Right kidney (tissue), 1 donor: ENCODE results near the gene ANO1.
A peak's percentile ranks its signal among the peaks of the same experiment; 100 is the strongest.
"Not testable (repeated sequence)": the region's sequence is repeated elsewhere in the genome, so short reads cannot be mapped to it uniquely, and the experiment has no call there.

Source experiments
- DNase-seq: peaks from one replicate; pipeline ENCODE4 v3.0.0-alpha.2; 2016

The ANO1 gene

DNA sequence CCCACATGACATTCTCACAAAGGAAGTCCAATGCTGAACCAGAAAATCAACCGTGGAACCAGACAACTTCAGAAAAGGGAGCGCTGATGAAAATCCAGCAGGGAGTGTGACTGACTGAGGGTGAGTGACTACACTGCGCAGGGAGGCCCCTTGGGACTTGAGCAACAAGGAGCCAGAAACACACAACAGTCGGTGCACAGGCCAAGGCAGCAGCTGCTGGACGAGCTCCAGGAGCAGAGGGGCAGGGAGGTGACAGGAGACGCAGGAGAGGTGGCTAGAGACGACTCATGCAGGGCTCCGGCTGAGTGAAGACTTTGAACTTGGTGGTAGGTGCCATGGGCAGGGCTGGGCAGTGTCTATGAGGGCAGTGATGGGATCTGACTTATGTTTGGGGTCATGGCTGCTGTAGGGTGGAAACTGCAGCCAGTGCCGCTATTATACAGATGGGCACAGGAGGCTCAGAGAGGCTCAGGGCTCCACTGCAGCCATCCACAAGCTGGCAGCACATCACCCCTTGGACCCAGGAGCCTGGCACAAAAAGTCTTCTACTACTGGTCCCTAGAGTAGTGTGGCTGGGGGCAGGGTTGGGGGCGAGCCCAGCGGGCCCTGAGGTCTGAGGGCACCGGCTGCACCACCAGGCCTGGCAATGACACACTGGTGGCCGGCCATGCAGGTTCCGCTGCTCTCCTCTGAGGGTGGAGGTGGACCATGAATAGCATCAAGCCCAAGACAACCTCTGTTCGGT is 114.7 kb downstream of the ANO1 start:
- no peak for DNase-seq

DNA sequence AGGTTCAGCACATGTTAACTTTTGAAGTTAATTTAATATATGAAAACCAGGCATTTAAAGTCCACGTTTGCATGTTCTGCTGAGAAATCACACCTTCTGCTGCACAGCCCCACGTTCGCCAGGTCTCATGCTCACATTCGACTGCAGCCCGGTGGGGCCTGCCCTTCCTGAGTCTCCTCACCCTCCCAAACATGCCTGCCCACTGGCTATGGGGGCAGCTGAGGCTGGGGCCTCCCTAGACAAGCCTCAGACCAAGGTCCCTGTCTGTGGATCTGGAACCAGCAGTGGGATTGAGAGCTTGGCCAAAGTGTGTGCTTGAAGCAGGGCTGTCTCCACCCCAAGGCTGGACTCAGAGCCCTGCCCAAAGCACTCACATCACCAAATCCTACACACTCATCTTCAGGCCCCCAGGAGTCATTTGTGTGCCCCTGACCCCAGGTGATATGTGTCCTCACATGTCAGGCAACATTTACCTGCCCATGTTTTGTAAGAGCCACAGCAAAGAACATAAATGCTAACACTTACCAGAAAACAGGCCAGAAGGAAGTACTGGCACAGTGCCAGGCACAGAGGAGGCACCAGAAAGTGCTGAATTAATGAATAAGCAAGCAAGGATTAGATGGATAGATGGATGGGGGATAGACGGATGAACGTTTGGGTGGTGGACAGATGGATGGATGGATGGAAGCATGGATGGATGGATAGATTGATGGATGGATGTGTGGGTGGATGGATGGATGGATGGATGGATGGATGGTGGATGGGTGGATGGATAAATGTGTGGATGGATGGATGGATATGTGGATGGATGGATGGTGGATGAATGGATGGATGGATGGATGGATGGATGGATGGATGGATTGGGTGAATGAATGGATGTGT is 115.5 kb downstream of the ANO1 start:
- no peak for DNase-seq

DNA sequence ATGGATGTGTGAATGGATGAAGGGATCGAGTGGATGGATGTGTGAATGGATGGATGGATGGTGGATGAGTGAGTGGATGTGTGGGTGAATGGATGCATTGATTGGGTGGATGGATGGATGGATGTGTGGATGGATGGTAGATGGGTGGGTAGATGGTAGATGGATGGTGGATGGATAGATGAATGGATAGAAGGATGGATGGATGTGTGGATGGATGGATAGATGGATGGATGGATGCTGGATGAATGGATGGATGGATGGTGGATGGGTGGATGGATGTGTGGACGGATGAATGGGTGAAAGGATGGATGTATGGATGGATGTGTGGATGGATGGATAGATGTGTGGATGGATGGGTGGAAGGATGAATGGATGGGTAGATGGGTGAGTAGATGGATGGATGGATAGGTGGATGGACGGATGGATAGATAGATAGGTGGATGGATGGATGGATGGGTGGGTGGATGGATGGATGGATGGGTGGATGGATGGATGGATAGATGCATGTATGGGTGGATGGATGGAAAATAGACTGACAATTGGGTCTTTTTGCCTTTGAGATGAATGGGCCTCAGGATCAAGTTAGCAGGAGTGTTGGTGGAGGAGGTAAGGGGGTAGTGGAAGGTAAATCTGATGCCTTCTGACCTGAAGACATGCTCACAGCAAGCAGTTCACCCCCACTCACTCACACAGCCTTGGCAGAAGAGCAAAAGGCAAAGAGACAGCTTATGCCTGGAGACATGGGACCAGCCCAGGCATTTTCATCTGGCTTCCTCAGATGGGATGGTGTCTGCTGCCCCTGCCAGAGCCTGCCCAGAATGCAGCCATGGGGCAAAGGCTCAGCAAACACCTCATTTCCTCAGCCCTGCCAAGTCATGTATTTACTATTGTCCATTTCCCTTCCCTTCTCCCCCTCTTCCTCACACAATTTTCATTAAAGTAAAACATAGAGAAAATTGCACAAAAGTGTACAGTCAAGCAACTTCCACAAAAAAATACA is 117.0 kb downstream of the ANO1 start:
- DNase-seq: no peak

DNA sequence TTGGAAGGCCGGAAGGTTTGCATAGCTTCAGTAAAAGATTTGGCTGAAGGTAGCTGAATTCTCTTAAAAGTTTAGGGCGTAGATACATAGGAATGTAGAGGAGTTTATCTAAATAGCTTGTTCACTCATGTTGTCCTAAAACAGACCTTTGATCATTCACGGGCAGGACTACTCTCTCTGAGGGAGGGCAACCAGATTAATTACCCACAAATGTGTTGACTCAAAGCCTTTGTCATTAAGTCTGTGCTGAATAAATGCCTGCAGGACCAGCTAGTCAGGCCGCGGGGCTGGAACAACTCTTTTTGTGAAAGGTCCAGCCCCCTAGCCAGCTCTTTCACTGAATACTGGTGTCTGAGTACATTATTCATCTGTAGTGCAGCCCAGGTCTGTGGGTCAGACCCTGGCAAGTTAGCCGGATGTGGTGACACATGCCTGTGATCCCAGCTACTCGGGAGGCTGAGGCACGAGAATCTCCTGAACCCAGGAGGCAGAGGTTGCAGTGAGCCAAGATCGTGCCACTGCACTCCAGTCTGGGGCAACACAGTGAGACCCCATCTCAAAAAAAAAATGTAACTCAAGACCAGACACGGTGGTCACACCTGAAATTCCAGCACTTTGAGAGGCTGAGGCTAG is 122.2 kb downstream of the ANO1 start:
- no peak for DNase-seq

DNA sequence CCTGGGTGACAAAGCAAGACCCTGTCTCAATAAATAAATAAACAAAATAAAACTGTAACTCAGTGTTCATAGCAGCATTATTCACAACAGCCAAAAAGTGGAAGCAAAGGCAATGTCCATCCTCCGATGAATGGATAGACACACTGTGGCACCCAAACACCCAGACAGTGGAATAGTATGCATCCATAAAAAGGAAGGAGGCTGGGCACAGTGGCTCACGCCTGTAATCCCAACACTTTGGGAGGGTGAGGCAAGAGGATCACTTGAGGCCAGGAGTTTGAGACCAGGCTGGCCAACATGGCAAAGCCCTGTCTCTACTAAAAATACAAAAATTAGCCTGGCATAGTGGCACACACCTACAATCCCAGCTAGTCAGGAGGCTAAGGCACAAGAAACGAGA is 122.9 kb downstream of the ANO1 start:
- DNase-seq: not testable (repeated sequence)

DNA sequence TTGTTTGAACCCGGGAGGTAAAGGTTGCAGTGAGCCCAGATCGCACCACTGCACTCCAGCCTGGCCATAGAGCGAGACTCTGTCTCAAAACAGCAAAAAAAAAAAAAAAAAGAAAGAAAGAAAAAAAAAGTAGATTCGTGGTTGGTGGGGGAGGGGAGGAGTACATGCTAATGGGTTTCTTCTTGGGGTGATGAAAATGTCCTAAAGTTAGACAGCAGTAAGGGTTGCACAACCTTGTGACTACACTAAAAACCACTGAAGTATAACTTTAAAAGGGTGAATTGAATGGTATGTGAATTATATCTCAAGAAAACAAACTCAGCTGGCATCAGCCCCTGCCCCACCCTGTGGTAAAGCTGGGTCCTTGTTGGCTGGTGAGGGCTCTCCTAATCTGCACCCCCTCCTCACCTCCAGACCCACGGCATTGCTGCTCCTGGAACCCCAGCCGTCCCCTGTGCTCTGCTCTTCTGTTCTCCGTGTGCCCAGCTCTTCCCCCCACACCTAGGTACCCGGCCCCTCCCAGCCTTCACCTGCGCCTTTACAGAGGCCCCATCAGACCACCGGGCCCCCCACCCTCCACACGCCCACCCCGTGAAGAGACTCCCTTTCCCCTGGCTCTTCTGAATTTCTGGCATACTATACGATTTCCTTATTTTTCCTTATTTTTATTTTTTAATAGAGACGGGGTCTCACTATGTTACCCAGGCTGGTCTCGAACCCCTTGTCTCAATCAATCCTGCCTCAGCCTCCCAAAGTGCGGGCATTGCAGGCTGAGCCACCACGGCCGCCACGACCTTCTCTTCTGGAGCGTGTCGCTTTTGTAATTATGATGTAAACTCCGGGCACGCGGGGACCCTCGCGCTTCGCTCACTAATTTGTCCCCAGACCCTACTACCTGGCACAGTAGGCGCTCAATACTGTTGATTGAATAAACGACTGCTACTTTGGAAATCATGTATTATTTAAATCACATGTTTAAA is 124.1 kb downstream of the ANO1 start:
- no peak for DNase-seq

DNA sequence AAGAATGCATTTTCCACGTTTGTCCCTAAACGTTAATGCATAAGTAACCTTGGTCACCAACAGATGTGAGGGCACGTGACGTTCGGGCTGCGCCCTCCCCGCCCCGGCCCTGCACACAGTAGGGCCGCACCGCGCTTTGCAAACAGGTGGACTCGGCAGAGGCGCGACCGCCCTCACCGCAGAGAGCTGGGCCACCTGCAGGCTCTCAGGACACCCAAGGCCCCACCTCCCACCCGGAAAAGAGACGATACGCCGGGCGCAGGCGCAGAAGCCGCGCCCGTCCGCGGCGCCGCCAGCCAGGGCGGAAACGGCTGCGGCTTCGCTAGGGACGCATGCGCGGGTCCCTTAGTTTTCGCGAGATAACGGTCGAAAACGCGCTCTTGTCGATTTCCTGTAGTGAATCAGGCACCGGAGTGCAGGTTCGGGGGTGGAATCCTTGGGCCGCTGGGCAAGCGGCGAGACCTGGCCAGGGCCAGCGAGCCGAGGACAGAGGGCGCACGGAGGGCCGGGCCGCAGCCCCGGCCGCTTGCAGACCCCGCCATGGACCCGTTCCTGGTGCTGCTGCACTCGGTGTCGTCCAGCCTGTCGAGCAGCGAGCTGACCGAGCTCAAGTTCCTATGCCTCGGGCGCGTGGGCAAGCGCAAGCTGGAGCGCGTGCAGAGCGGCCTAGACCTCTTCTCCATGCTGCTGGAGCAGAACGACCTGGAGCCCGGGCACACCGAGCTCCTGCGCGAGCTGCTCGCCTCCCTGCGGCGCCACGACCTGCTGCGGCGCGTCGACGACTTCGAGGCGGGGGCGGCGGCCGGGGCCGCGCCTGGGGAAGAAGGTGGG is 125.0 kb downstream of the ANO1 start, which contains the start of gene FADD:
Gene FADD (plus strand): TSS at position 377 of the 831 bp plus-strand sequence. CDS start 164 bp downstream, at position 541.
- peak; percentile 95 for DNase-seq

DNA sequence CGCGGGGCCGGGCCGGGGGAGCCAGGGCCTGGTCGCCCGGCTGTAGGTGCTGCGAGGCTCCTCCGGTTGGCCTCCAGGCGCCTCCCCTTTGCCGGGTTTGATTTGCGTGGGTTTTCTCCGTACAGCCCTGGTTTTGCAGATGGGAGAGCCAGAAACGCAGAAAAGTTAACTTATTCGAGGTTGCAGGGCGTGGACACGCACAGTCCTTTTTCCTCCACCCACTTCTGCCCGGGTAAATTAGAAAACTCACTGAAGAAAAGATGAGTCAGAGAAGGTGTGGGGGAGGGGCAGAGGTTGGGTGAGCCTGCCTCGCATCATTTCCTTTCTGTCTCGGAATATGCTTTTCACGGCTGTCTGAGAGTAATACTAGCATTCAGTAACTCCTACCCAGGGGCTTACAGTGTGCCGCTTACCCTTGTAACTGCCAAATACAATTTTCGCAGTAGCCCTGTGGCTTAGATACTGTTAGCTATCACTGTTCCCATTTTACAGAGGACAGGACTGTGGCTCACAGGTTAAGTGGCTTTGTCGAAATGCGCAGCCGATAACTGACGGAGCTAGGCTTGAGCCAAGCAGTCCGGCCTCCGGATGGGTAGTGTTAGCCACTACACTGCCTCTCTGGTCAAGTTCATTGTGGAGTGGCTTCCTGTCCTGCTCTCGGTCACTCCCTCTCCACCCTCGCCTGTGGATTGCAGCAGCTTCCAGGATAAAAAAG is 125.8 kb downstream of the ANO1 start:
- peak; percentile 52 for DNase-seq

DNA sequence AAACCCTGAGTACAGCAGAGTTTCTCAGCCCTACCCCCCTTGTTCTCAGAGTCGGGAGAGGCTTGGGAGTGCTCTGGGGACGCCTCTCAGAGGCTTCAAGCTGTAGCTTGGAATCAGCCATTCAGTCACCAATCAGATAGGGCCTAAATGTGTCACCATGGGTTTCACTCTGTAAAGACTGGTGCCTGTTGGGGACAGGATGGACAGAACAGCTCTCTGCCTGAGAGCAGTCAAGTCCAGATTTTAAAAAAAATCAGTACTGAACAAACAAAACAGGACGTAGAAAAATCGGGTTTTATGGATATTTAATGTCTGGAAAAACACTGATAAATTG is 126.3 kb downstream of the ANO1 start:
- DNase-seq: no peak

DNA sequence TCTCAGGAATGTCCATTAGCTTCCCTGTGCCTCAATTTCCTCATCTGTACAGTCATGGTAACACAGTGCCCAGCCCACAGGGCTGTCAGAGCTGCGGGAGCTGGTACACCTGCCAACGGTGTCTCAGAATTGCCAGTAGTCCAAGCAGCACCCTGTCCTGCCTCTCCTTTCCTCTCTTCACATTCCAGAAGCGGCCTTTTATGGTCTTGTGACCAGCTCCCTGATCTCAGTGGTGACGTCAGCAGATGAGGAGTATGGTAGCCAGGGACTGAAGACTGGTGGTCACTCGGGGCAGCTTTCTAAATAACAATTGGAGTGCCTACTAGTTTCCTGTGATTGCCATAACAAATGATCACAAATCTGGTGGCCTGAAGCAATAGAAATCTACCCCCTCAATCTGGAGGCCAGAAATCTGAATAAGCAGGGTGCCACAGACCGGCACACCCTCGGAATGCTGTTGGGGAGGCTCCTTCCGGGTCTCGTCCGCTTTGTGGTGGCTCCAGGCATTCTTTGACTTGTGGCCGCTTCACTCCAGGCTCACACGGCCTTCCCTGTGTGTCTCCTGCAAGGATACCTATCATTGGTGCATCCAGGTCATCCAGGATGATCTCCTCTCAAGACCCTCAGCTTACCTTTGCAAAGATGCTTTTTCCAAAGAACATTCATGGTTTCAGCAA is 127.1 kb downstream of the ANO1 start:
- no peak for DNase-seq

DNA sequence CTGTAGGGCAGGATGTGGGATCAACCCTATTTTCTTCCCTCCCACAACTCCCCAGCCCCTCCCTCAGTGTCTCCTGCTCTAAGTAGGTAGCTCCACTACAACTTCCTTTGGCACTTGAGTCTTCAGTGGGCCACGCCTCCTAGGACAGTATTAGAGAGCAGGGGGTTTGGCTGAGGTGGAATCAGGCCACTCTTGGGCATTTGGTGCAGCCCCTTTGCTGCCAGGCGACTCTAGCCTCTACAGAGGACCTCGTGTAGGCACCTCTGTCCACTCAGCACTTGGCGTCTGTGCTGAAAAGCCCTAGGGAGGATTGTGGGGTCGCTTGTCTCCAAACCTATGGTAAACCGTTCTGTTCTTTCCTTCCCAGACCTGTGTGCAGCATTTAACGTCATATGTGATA is 127.6 kb downstream of the ANO1 start:
- no peak for DNase-seq

DNA sequence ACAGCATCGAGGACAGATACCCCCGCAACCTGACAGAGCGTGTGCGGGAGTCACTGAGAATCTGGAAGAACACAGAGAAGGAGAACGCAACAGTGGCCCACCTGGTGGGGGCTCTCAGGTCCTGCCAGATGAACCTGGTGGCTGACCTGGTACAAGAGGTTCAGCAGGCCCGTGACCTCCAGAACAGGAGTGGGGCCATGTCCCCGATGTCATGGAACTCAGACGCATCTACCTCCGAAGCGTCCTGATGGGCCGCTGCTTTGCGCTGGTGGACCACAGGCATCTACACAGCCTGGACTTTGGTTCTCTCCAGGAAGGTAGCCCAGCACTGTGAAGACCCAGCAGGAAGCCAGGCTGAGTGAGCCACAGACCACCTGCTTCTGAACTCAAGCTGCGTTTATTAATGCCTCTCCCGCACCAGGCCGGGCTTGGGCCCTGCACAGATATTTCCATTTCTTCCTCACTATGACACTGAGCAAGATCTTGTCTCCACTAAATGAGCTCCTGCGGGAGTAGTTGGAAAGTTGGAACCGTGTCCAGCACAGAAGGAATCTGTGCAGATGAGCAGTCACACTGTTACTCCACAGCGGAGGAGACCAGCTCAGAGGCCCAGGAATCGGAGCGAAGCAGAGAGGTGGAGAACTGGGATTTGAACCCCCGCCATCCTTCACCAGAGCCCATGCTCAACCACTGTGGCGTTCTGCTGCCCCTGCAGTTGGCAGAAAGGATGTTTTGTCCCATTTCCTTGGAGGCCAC is 128.3 kb downstream of the ANO1 start:
- DNase-seq: no peak

DNA sequence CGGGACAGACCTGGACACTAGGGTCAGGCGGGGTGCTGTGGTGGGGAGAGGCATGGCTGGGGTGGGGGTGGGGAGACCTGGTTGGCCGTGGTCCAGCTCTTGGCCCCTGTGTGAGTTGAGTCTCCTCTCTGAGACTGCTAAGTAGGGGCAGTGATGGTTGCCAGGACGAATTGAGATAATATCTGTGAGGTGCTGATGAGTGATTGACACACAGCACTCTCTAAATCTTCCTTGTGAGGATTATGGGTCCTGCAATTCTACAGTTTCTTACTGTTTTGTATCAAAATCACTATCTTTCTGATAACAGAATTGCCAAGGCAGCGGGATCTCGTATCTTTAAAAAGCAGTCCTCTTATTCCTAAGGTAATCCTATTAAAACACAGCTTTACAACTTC is 128.9 kb downstream of the ANO1 start:
- DNase-seq: no peak

DNA sequence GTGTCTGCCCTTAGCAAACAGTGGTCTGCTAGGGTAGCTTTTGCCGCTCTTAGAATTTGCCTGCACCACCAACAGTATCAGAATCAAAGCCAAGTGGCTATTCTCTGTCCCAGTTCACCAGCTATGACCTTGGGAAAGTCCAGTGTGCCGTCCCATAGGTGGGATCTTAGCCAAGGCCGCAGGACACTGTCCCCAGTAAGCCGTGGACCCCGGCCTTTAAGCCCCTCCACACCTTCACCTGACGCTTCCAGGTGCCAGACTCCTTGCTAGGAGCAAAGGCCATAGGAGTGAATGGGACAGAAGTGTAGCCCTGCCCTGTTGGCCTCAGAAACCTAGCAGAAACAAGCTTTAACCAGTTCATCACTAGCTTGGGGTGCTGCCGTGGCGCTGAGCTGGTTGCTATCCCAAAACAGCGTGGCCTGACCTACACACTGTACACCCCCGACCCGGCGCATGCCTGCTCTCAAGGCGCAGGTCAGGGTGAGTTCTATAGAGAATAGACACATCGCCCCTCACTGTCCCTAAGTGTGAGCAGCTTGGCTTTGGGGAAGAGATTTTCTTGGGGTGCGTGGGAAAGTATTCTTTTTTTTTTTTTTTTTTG is 129.5 kb downstream of the ANO1 start:
- DNase-seq: no peak

DNA sequence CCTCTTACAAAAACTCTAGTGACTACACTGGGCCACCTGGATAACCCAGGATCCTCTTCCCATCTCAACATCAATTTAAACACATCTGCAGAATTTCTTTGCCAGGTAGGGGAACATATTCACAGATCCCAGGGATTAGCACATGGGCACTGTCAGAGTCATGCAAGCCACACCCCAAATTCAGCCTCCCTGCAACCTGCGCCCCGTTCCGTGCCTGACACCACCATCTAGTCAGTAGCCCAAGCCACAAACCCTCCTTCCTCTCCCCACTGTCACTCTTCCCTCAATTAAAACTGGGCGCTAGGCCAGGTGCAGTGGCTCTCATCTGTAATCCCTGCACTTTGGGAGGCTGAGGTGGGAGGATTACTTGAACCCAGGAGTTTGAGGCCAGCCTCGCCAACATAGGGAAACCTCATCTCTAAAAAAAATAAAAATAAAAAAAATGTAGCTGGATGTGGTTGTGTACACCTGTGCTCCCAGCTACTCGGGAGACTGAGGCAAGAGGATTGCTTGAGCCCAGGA is 131.3 kb downstream of the ANO1 start:
- no peak for DNase-seq

DNA sequence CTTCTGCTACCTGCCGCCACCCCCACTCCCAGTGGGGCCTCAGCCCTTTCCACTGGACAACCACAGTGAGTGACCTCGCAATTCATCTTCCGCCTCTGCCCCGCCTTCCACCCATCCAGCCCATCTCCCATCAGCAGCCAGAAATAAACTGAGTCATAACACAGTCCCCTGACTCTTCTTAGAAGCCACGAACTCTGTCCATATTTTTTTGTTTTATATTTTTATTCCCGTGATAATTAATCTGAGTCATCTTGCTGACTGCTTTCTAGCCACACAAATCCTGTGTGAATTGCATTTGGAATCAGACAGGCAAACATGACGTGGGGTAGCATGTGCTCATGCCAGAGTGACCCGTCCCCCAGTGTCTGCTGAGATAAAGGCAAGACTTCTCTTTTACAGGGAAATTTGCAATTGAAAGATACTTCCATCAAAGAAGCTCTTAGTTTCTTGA is 132.0 kb downstream of the ANO1 start:
- DNase-seq: no peak

DNA sequence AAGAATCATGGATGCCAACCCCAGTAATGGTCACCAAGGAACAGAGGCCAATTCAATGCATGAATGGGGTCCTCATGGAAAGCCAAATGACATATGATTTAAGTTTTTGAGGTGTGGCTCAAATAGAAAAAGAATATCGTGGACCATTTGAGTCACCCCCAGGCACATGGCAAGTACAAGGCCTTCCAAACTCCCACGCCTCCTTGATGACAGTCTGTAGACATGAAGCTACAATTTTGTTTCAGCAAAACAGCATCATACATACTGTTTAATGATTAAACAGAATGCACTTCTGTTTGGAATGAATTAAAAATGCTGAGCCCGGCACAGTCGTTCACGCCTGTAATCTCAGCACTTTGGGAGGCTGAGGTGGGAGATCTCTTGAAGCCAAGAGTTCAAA is 132.4 kb downstream of the ANO1 start:
- DNase-seq: no peak
